GM18498 (cell line): ENCODE data around the gene NEUROD1.

Experiments
- ATAC-seq: cut with Tn5 transposase; IDR thresholded peaks from one replicate; pipeline ENCODE4 v1.9.1; 2021; ENCODE audit warnings: mild to moderate bottlenecking, moderate library complexity; ENCODE audit not compliant: unreplicated experiment

NEUROD1 gene

GRCh38 chr2:181643151-181643550 lies 37.2 kb downstream of the NEUROD1 start:
- no peak for ATAC-seq

DNA sequence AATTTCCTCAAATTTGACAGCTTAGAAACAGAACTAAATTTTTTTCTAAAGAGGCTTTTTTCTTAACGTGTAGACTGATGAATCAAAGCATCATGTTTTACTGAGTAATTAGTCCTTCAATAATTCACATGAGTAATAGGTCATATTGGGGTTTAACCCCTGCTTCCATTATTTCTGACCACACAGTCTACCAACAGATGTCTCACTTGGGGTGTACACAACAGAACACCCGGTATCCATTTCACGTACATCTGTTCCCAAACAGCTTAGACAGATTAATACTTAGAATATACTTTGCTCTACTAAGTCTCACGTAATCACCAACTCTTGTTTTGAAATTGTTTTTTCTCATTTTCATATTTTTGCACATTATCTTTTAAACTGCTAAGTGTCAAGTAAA lies 38.2 kb downstream of the NEUROD1 start:
- no peak for ATAC-seq

GRCh38 chr2:181639686-181640085 lies 40.6 kb downstream of the NEUROD1 start:
- no peak for ATAC-seq

- peak; percentile 80 for ATAC-seq
These were observed 47.5 kb downstream of the NEUROD1 start for GRCh38 chr2:181632733-181633401.

- no peak for ATAC-seq
These were observed 51.4 kb downstream of the NEUROD1 start for GRCh38 chr2:181628590-181629585.

DNA sequence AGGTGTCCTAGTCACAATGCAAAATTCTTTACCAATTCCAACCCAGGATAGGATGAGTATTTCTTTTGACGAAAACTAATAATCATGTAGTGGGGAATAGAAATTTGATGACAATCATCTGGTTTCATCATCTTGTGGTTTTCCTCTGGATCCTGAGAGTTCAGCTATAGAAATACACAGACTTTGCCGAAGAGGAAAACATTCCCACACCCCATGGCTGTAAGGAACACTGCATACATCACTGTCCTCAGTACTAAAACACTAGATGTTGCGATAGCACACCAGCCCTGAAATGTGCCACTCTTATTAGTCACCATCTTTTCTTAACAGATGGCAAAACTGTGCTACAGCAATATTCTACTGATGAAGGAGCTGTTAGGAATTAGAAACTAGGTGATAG lies 52.8 kb downstream of the NEUROD1 start:
- no peak for ATAC-seq

DNA sequence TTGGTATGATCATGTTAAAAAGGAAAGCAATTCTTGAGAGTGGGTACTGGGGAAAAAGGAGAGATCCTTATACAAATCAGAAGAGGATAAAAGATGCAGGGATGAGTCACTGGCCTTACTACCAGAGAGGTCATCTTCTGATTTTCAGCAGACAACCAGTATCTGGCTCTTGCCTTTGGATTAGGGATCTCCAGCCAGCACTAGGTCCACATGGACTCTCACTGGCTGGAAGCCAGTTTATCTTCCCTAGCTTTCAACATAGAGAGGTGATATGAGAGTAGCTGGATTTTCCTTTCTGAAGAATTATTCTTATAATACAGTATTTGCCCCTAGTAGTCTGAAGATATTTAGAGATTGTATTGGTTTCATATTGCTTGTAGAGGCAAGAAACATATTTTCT lies 53.6 kb downstream of the NEUROD1 start:
- ATAC-seq, result no peak
